Cerebellar cortex (tissue), 1 donor: ENCODE measurements around the gene DPPA3.
"Not testable (repeated sequence)": the region's sequence is repeated elsewhere in the genome, so short reads cannot be mapped to it uniquely, and the experiment has no call there.

ENCODE experiments used
- DNase-seq: peaks from one replicate; pipeline ENCODE4 v3.0.0-alpha.2; 2015; ENCODE audit warnings: low spot score

The DPPA3 gene

DNA sequence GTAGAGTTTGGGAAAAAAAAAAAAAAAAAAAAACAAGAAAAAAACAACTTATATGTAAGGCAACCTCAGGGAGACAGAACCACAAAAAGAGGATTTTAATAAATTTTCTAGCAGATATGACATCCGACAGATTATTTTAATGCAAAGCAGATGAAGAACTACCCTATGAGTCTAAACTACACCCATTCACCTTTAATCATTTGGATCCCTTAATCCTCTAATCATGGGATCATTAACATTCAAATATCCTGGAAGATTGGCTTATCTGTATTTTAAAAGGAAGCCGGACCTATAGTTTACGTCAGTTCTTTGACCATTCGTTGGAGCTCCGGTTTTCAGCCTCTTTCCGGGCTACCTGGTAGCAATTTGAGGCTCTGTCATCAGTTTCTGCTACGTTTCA, at the start of gene DPPA3:
DPPA3 (plus strand) TSS at position 301 of the 400 bp plus-strand sequence. CDS start 138 bp downstream, outside the sequence.
- DNase-seq, result no peak

DNA sequence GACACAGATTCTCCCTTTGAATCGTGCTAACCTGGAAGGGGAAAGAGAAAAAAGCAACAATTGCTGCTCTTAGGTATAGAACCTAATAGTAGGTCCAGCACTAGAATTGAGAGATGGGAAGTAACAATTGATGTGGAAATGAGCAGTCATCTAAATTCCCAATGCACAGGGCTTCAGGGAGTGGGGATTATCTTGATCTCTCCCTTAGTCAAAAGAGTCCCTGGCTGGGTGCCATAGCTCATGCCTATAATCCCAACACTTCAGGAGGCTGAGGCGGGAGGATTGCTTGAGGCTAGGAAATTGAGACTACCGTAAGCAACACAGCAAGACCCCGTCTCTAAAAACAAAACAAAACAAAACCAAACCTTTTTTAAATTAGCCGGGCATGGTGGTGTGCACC, 49.5 kb upstream of the DPPA3 start:
- DNase-seq, result no peak

DNA sequence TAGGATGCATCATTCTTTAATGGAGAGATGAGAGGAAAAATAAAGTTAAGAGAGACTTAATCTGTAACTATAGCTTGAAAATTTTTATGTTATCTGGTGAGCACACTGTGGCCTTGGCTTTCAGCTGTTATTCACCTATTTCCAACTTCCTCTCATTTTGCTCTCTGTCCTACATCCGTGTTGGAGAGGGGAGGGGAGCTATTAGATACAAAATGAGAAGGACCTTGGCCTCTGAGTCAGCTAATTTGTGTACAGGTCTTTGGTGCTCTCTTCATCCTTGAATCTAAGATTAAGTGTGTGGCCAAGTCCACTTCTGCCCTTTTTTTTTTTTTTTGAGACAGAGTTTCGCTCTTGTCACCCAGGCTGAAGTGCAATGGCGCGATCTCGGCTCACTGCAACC, 44.6 kb upstream of the DPPA3 start:
- DNase-seq, result no peak

DNA sequence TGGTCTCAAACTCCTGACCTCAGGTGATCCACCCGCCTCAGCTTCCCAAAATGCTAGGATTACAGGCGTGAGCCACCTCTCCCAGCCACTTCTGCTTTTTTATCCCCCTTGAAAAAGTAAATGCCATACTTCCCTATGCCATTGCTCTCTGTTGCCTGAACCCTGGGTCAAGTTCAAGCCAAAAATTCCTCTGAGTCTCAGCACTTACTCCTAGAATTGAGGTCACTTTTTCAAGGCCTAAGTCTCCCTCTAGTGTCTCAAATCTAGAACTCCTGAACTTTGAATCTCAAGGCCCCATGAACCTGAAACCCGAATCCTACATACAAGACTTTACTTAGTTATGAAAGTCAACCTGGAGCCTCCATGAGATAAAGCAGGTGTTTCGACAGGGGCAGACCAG, 44.1 kb upstream of the DPPA3 start:
- DNase-seq, result peak; percentile 9

DNA sequence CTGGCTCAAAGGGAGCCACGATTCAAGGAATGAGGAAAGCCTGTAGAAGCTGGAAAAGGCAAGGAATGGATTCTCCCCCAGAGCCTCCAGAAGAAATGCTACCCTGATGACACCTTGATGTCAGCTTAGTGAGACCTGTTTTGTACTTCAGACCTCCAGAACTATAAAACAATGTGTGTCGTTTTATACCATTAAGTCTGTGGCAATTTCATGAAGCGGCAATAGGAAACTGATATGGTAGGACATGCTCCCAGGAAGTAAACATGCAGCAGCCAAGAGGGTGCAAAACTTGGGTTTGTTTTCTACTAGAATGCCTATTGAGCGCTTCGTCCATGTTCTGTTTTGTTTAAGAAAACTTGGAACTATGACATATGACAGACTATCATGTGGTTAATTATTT, 43.1 kb upstream of the DPPA3 start:
- DNase-seq, result no peak

DNA sequence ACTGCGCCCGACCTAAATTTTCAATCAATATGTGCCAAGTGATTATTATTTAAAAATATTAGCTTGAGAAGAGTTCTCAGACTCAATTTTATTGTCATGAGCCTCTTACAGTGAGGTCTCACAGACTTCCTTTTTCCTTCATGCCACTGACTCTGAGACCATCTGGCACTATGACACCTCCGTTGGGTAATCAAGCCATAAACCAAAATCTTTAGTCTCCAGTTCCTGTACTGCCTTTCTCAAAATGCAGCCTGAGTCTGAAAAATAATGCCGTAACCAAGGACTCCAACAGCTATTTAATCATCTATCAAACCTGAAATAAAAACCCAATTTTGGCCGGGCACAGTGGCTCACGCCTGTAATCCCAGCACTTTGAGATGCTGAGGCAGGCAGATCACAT, 35.8 kb upstream of the DPPA3 start:
- DNase-seq, result not testable (repeated sequence)

DNA sequence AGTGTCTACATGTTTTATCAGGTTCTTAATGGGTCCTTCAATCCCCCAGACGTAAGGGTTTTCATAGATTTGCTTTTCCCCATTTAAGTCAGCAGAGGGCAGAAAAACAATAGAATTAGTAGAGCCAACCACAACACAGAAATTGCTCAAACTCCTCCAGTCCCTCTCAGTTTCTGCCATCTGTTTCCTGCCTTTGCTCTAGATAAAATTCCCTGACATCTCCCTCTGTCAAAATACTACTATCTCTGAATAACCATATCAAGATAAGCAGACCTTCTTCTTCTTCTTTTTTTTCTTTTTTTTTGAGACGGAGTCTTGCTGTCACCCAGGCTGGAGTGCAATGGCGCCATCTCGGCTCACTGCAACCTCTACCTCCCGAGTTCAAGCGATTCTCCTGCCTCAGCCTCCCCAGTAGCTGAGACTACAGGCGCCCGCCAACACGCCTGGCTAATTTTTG, 33.8 kb upstream of the DPPA3 start:
- peak; percentile 41 for DNase-seq

DNA sequence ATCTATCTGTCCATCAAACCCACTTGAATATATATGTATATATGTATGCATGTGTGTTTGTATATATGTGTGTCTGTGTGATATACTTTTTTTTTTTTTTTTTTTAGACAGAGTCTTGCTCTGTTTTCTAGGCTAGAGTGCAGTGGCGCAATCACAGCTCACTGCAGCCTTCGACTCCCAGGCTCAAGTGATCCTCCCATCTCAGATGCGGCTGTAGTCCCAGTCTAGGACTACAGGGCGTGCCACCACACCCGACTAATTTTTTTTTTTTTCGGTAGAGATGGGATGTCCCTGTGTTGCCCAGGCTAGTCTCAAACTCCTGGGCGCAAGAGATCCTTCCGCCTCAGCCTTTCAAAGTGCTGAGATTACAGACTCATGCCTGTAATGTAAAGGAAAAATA, 32.5 kb upstream of the DPPA3 start:
- DNase-seq, result no peak

DNA sequence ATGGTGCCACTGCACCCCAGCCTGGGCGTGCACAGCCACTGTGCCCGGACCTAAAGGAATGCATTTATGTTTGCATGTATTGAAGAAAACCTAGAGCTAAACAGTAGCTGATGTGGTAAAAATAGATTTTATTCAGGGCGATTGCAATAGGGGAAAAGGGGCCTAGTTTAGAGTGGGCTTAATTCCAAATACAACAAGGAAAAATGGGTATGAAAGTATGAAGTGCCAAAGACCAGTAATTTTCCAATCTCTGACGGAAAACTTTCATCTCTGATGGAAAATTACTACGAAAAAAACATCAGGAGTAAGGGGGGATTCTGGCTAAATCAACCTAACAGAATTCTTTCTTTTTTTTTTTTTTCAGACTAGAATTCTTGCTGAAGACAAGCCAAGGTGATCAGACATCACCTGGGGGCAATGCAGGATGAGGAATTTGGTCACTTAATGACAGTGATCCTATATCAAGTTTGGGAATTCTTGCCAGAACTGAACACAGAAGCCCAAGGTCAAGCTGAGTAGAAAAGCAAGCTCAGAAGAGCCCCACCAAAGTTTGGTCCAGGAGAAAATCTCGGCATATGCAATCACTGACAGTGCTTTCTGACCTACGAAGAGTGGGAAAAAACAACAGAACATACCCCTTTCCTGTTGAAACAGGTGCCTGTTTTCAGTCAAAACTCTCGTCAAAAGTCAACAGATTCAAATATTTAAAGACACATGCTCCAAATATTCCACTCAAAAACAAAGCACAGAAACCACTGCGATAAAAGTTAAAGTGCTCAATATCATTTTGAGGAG, 31.8 kb upstream of the DPPA3 start:
- DNase-seq, result no peak

DNA sequence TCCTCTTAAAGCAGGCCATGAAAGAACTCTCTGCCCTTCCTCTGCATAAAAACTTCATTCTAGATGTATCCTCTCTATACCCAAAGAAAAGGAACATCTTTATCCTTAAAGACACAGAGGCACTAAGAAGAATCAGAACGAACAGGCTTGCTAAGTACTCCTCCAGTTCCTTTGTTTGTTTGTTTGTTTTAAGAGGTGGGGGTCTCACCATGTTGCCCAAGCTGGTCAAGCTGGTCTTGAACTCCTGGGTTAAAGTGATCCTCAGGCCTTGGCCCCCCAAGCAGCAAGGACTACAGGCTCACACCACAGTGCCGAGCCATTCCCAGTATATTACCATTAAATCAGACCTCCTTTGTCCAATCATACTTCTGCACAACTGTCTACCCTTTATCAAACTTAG, 29.7 kb upstream of the DPPA3 start:
- DNase-seq, result no peak

DNA sequence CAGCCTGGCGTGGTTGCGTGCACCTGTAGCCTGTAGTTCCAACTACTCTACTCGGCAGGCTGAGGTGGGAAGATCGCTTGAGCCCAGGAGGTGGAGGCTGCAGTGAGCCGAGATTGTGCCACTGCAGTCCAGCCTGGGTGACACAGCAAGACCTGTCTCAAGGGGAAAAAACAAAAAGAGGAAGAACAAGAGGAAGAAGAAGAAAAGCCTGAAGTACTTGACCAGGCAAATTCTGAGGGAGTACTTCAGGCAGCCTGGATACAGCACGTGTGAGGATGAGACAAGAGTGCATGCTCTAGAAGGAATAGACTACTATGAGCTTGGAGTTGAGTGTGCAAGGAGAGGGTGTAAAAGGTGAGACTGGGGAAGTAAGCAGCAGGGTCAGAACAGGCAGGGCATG, 17.4 kb upstream of the DPPA3 start:
- DNase-seq, result no peak

DNA sequence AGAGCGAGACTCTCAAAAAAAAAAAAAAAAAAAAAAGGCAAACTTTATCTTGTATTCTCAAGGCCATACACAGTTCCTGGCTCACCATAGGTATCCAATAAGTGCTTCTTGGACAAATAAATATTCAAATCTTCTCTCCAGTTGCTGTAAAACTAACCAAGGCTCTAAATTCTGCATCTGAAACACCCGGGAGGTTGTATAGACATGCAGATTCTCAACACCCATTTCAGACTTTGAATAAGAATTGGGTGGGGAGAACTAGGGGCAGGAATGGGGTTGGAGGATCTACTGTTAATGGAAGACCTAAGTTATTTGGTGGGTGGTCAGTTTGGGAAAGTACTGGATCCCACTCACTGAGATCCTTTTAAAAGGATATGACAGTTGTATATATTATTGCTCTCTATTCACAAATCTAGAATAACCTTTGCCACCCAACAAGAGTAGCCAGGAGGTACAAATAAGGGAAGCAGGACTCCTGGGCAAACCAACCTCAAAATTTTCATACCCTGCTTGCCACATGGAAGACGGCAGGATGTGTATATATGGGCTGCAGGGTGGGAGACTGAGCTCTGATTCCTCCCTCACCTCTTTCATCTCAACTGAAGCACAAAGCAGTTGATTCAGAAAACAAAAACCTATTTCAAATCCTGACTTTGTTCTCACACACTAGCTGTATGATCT, 16.5 kb upstream of the DPPA3 start:
- DNase-seq, result no peak

DNA sequence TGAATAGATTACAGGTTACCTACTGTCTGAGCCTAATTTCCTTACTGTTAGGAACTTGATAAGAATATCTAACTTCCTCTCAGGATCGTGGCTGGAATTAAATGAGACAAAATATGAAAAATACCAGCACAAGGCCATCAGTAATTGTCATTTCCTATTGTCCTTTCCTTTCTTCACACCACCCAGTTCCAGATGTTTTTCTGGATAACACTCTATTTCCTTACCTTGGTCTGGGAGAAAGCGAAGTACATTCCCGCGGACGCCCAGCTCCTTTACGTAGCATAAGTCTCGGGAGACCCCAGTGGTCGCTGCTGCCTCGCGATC, 16.0 kb upstream of the DPPA3 start:
- no peak for DNase-seq

DNA sequence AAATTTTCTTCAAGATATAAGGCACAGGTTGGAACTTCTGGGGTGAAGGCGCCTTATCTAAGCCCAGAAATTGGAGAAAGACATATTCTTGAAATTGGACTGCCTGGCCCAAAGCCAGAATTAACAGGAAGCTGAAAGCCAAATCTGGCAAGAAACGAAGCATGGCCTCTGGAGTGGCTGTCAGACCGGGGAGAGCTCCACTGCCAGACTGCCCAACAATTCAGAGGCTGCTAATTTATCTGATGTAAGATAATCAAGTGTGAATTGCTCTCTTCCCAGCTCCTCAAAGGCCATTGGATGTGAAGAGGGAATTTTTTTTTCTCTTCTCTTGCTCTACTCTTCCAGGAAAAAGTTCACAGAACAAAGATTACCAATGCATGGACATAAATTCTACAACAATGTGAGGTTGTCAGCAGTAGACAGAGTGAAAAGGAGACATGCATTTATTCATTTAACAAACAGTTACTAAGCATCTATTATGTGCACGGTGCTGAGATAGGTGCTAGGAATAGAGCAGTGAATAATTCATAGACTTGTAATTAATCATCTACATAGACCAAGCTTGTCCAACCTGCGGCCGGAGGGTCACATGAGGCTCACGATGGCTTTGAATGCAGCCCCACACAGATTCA, 15.6 kb upstream of the DPPA3 start, which contains the start of gene GDF3:
GDF3 (minus strand) TSS at position 210 of the 632 bp plus-strand sequence; CDS start at position 163, 47 bp downstream.
- no peak for DNase-seq

DNA sequence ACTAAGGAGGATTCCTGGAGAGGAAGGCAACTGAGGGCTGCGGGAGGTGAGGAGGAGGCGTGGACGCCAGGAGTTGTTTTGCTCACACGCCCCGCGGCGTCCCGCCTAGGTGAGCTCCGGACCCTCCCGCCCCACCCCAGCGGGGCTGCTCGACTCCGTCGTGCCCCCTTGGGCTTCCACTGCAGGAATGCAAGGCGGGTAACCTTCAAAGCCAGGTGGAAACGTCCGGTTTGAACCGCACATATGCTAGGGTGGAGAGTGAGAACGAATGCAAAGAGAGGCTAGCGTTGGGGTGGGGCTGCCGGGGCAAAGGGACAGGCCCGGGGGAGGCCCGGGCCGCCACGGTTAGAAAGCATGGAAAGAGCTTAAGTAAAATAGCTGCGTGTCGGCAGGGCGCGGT, 5.4 kb upstream of the DPPA3 start:
- DNase-seq, result no peak

DNA sequence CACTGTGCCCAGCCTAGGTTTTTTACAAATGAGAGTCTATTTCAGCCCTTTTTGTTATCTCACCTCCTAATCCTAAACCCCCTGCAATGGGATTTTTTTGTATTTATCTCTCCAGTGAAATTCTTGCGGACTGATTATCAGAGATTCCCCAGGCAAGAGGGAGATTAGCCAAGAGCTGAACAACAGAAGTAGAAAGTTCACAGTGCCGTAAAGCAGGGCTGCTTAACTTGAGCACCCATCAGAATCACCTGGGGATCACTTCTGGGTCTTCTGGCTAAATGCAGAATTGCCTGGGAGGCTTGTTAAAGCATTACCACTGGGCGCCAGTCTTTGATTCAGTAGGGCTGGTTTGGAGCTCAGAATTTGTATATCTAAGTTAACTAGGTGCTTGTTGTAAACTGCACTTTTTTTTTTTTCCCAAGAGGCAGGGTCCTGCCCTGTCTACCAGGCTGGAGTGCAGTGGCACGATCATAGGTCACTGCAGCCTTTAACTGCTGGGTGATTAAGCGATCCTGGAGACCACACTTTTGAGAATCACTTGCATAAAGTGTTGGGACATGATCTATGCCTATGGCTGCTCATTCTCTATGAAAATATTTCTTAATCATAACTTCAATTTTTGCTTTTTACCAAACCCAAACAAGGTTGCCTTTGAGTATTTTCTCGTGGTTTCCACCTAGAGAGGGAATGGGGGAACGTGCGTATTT, 1.1 kb upstream of the DPPA3 start:
- no peak for DNase-seq

DNA sequence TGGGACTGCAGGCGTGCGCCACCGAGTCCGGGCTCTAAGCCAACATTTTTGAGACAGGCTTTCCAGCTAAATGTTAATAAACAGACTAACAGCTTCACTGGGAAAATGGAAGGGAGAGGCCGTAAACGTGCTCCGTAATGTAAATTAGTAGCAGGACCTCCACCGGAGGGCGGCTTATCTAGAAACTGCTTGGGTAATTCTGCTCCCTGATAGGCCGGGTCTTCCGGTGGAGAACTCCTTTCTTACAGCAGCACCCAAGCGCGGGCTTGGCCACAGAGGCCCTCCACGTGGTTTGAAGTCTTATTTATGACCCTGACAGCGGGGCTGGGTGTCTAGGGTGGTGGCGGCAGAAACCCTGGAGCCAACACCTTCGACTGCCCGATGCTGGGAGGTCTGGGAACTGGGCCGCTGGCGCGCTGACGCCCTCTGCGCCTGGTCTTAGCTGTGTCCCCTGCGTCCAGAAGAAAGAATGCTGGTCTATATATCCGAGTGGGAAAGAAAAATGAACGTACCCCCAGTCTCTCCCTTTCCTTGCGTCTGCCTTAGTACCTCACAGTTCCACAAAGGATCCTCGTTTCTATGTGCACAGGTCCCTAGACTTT, 1.7 kb downstream of the DPPA3 start:
- no peak for DNase-seq

DNA sequence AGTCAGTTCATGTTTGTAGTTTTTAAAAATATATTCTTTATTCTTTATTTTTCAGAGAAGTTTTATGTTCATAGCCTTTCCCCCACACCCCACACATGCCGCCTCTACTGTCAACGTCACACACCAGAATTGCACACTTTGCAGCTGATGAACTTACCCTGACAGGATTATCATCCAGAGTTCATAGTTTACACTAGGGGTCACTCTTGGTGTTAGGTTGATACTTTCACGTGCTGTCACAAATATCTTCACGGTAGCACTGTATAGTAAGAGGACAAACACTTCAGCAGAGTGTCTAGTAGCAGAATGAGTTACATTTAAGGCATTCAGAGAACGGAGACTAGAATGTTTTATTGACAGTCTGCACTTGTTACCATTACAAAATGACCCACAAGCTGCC, 5.1 kb downstream of the DPPA3 start:
- peak; percentile 21 for DNase-seq

DNA sequence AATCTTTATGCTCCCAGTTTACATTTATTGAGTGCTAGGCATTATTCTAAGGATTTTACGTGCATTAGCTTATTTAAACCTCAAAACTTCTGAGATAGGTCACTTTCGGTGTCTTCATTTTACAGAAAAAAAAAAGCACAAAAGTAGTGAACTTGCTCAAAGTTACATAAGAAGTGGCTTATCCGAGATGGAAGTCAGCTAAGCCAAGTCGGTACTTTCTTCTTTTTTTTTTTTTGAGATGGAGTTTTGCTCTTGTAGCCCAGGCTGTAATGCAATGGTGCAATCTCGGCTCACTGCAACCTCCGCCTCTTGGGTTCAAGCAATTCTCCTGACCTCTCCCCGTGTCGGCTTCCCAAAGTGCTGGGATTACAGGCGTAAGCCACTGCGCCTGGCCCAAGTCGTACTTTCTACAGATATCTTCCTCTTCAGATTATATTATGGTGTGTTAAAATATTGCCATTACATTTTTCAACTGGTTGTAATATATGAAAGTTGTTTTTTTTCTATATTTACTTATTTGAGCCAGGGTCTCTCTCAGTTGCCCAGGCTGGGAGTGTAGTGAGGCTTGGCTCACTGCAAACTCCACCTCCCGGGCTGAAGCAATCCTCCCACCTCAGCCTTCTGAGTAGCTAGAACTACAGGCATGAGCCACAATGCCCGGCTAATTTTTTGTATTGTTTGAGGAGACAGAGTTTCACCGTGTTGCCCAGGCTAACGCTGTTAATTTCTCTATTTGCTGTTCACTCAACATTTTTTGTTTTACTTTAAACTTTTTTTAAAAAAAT, 8.9 kb downstream of the DPPA3 start:
- DNase-seq, result no peak

DNA sequence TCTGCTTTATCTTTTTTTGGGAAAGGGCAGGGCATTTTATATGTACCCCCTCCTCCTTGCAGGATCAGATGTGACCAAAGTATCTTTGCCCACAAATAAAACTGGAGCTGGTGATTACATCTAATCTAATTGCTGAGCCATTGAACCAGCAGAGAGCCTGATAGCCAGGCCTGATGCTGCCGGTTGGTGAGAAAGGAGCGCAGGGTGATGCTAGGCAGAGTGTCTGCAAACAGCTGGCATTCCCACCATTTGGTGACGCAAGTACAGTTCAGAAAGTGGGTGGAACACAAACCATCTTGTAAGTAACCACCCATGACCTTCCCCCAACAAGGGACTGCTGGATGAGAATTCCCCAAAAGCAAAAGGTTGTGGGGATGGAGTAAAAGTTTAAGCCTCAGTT, 12.7 kb downstream of the DPPA3 start:
- DNase-seq, result no peak

DNA sequence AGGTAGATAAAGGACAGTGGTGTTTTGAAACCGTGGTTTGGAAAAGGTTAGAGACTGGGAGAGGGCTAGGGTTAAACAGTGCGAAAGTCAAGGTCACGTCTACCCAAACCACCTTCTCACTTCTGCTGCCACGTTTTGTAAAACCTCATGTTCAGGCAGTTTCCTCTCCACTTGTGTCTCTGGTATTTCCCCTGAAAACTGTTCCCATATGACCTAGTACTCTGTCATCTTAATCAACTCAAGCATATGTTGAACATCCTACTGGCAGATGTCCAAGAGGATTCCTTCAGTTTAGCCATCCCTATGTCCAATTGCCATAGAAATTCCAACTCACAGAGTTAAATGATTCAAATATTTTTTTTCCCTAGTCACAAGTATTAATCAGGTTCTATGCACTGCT, 18.5 kb downstream of the DPPA3 start:
- DNase-seq, result no peak
